ENCODE results near the gene VCL.
A peak's percentile ranks its signal among the peaks of the same experiment; 100 is the strongest.
"Not testable (repeated sequence)": the region's sequence is repeated elsewhere in the genome, so short reads cannot be mapped to it uniquely, and the experiment has no call there.

Gene VCL

DNA sequence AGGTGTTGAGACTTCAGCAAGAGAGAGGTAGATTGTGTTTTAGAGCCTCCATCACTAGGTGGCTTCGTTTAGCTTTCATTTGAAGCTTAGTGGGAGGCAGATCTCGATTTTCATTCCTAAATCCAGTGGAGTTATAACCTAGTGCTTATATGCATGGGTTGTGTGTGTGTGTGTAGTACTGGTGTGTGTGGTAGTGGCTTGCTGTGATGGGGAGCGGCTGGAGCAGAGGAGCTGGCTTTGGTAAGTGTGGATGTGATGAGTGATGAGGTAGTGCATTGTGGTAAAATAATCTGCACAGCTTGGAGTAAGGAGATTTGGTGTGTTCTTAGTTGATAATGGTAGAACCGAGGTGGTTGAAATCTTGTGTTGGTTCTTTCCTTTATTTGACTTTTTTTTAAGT, 109.5 kb downstream of the VCL start:
- no peak for DNase-seq (ENCODE audit: low spot score)

DNA sequence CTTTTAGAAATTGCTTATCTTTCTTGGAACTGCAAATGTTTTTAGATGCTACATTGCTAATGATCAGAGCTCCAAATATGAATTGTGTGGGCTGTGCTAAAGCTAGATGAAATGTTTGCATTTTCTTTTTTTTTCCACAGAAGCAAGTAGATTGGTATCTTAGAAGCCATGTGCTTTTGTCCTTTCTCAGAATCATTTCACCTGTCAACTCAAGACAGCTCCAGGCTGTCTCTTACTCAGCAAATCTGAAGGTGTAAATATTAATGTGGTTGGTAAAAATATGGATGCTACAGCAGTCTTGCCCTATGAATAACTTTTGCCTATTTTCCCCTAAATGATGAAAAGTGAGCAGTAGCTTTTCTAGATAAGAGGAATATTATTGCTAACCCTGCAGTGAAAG, 111.5 kb downstream of the VCL start:
- no peak for DNase-seq (ENCODE audit: low spot score)

DNA sequence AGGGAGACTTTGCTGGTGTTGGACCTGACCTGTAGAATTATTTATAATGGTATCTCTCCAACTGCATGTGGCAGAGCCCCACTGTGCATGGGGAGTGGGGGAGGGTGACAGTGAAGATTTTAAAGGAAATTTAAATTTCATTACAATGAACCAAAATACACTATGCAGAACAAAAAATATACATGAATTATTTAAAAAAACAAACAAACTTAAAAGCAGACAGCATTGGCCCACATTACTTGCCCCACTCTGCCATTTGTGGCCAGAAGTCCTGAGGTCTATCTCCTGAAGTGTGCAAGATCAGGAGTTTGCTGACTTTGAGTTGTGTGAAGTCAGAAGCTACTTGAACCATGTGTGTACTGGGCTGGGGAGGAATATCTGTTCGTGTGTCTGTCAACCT, 112.2 kb downstream of the VCL start:
- DNase-seq (ENCODE audit: low spot score), result no peak

GRCh38 chr10:74111799-74112198, 113.9 kb downstream of the VCL start:
- no peak for DNase-seq (ENCODE audit: low spot score)

- DNase-seq (ENCODE audit: low spot score), result no peak
Observed at GRCh38 chr10:74113546-74113945, 115.6 kb downstream of the VCL start.

GRCh38 chr10:74114041-74114448, 116.1 kb downstream of the VCL start:
- no peak for DNase-seq (ENCODE audit: low spot score)

- DNase-seq (ENCODE audit: low spot score), result no peak
Observed at GRCh38 chr10:74117738-74118137, 119.8 kb downstream of the VCL start.

DNA sequence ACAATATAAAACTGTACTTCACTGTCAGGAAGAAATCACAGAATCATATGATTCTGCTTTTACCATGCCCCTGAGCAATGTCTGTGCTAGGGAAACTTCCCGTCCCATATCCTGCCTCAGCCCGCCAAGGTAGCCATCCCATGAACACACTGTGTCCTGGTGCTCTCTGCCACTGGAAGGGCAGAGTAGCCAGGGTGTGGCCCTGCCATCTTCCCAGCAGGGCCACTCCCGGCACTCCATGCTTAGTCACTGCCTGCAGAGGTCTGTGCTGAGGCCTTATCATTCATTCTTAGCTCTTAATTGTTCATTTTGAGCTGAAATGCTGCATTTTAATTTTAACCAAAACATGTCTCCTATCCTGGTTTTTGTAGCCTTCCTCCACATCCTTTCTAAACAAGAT, 120.9 kb downstream of the VCL start:
- DNase-seq (ENCODE audit: low spot score), result peak; percentile 47

DNA sequence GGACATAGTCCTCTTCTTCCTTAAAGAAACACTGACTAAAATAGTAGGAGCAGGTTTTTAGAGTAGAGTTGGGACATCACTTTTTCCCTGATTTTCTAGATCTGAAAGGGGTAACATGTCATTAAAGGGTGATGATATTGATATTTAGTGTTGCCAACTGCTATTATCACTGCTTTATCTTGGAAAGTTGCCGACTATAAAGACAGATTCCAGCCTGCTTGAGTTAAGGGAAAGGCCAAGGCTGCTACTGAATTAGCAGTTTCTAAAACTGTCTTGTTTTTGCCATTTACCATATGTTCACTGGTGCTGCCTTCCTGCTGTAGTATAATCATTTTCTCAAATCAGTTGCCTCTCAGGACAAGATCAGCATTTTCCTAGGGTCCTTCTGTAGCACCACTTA, 123.0 kb downstream of the VCL start:
- DNase-seq (ENCODE audit: low spot score), result no peak

GRCh38 chr10:74121368-74121767, 123.5 kb downstream of the VCL start:
- DNase-seq (ENCODE audit: low spot score), result no peak

DNA sequence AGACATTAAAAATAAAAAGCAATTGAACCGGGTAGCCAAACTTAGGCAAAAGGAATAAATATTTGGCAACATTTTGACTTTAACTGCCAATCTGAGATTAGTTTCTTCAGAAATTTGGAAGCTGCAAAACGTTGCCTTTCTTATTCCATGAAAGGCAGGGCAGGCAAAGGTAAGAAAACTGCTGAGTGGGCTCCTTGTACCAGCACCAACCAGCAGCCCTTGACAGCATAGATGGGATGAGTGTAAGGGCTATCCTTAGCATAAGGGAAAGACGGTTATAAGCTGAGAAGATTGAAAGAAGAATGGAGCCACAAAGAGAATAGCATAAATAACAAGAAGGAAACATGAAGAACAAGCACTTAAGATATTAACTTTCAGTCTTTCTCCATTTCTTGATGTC, 124.1 kb downstream of the VCL start:
- no peak for DNase-seq (ENCODE audit: low spot score)

- DNase-seq (ENCODE audit: low spot score), result no peak
Observed at GRCh38 chr10:74123081-74123480, 125.2 kb downstream of the VCL start.

DNA sequence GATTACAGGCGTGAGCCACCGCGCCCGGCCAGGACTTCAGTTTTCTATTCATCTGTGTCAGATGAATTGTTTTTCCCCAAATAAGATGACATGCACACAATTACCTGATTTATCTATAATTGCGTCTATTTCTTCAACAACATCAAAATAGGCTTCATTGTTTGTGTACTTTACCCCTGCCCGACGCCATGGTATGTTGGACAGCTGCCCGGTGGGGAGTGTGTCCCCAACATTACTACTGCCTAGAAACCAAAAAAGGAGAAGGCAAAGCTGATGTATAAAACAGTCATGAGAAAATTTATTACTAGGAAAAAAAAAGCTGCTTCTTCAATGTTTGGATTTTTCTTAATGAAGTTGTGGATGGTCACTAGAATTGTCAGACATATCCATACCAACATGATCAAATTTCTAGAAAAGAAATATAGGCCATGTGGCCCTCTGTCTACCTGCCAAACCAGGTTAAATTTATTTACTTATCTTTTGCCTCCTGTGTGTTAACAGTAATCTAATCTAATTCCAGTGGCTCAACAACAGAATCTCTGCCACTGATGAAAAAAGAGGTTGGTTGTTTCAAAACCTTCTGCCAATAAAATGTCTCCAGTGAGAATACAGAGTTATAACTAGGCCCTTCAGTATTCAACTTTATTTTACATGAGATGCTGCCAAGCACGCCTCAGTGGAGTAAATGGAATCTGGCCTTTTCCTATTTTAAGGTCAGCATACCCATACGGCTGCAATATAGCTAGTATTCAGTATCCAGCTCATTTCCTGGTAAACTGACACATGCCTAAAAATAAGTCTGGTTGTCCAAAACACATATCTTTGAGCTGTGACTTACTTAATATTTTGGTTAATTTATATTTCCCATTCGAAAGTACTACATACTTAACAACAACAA, 136.3 kb downstream of the VCL start:
- DNase-seq (ENCODE audit: low spot score), result no peak

DNA sequence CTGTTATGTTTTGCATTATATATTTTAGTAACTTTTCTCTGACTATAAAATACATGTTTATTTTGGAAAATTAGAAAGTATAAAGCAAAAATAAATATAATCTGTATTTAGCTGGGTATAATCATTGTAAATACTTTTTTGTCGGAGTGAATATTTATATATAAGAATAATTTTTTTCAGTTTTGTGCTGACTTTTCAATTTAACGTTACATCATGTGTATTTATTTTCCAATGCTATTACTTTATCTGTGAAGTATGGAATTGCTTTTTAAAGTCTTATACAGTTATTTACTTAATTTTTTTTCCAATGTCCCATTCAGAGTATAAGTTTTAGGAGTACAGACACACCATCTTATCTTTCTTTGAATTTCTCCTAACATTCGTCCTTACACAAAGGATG, 137.5 kb downstream of the VCL start:
- DNase-seq (ENCODE audit: low spot score), result no peak

DNA sequence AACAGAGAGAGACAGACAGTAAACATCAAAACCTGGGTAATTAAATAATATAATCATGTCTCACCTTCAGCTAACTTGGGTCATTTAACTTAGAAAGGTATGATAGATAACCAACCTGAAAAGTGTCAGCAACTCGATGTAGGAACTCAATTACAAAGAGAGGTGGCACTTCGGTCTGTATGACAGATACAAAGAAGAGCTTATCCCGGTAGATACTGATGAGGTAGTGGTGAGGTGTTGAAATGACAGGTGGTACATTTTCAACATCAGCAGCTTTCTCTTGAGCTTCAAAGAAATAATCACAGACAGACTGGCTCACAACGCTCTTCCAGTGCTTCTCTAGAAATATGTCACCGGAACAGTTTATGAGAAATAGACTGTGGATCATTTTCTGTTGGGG, 140.1 kb downstream of the VCL start:
- no peak for DNase-seq (ENCODE audit: low spot score)

- DNase-seq (ENCODE audit: low spot score), result not testable (repeated sequence)
Observed at GRCh38 chr10:74138596-74138995, 140.7 kb downstream of the VCL start.

DNA sequence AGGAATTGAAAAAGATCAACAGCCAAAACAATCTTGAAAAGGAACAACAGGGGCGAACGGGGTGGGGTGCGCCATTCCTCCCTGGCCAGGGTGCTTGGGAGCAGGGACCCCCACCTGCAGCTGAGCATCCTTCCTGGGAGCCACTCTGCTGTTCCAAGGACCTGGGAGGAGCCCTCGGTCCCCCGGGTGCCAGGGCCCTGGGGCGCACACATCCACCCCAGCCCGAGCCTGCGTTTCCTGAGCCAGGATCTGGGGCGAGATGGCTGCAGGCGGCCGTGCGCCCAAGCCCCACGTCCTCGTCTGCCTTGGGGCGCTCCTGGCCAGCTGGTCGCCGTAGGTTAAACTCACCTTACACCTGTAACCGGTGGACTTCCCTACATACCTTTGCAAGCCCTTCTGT, 142.1 kb downstream of the VCL start:
- no peak for DNase-seq (ENCODE audit: low spot score)

GRCh38 chr10:74140553-74140952, 142.6 kb downstream of the VCL start:
- no peak for DNase-seq (ENCODE audit: low spot score)

- DNase-seq (ENCODE audit: low spot score), result no peak
Observed at GRCh38 chr10:74145133-74145532, 147.2 kb downstream of the VCL start.

DNA sequence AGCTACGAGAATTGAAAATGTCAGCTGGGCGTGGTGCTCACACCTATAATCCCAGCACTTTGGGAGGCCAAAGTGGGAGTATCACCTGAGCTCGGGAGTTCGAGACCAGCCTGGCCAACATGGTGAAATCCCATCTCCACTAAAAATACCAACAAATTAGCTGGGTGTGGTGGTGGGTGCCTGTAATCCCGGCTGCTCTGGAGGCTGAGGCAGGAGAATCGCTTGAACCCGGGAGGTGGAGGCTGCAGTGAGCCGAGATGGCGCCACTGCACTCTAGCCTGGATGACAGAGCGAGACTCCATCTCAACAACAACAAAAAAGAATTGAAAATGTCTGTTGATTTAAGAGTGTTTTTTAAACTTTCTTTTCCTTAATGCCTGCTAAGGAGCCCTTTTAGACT, 149.1 kb downstream of the VCL start:
- DNase-seq (ENCODE audit: low spot score), result not testable (repeated sequence)

DNA sequence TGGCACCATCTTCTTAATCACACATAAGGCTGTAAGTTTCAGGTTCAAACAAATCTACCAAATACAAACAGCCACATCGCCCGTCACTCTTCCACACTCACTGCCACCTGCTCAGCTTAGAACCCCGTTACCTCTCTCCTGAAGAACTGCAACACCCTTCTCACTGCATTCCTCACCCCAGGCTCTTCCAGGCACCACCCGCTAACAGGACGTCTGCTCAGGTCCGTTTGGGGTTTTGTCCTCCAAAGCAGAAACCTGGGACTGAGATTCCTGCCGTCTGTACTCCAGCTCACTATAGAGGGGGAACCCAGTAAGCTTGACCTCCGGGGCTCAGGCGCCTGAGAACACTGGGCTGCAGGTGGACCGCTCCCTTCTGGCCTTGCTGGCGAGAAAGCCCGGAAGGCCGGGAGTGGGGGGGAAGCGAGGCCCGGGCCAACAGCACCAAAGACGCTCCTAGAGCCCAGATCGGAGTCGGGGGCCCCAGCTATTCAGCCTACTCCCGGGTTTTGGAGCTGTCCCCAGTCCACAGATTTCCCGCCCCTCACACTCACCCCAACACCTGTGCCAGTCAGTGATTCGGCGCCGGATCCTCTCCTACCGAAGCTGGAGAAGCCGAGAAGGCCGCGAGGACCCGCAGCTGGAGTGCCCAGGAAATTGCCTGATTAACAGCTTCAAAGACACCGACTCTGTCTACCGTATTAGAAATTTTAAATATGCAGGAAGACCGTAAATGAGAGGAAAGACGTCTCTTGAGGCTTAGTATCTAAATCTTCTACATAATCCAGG, 152.5 kb downstream of the VCL start, which contains the start of gene AP3M1:
Gene AP3M1, minus strand, starts transcription at position 625 of the 786 bp plus-strand sequence. CDS start 12,449 bp downstream, outside the sequence.
- no peak for DNase-seq (ENCODE audit: low spot score)

DNA sequence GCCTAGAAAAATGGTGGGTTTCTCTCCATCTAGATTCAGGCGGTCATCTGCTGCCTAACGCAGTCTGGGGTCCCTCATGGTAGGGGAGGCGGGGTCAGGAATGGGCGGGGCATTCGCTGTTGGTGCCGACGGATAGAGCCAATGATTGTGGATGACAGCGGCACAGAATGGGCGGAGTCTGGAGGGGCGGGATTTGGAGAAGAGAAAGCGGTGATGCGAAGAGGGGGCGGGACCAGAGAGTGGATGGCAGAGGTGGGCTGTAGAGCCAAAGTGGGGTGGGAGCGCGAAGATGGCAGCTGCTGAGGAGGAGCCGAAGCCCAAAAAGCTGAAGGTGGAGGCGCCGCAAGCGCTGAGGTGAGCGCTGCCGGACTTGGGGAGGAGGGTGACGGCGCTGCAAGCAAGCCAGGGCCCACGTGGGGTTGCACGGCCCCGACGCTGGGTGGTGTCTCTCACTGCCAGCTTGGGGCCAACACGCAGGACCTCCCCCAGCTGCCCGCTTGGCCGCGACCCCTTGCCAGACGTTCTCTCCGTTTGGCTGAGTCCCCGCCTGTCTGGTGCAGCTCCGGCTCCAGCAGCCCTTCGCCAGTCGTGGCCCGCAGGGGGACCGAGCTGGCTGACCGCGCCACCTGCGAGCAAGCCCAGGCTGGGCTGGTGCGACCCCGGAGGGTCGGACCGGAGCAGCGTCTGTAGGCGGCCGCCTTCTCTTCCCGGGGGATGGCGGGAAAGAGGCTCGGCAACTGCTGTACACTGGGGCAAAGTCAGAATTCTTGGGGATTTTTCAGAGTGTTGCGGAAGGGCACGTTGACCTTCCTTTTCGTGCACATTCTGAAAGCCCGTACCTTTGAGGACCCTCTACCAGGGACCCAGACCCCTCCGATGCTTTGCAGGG, 153.3 kb downstream of the VCL start, which contains the start of gene ADK:
Gene ADK, plus strand, starts transcription at position 232 of the 889 bp plus-strand sequence. Its CDS starts 58 bp downstream, at position 290.
- DNase-seq (ENCODE audit: low spot score), result peak; percentile 99

All from hematopoietic multipotent progenitor cell treated with erythropoietin and hydrocortisone succinate and interleukin-3 and kit ligand, for 15 days (in vitro differentiated cells).